GM21447 (cell line): ENCODE data around the gene DNAH3.
"Not testable (repeated sequence)": the region's sequence is repeated elsewhere in the genome, so short reads cannot be mapped to it uniquely, and the experiment has no call there.

Experiments used
- ATAC-seq: cut with Tn5 transposase; IDR thresholded peaks from one replicate; pipeline ENCODE4 v1.9.1; 2021; ENCODE audit not compliant: unreplicated experiment

The DNAH3 gene, protein sequence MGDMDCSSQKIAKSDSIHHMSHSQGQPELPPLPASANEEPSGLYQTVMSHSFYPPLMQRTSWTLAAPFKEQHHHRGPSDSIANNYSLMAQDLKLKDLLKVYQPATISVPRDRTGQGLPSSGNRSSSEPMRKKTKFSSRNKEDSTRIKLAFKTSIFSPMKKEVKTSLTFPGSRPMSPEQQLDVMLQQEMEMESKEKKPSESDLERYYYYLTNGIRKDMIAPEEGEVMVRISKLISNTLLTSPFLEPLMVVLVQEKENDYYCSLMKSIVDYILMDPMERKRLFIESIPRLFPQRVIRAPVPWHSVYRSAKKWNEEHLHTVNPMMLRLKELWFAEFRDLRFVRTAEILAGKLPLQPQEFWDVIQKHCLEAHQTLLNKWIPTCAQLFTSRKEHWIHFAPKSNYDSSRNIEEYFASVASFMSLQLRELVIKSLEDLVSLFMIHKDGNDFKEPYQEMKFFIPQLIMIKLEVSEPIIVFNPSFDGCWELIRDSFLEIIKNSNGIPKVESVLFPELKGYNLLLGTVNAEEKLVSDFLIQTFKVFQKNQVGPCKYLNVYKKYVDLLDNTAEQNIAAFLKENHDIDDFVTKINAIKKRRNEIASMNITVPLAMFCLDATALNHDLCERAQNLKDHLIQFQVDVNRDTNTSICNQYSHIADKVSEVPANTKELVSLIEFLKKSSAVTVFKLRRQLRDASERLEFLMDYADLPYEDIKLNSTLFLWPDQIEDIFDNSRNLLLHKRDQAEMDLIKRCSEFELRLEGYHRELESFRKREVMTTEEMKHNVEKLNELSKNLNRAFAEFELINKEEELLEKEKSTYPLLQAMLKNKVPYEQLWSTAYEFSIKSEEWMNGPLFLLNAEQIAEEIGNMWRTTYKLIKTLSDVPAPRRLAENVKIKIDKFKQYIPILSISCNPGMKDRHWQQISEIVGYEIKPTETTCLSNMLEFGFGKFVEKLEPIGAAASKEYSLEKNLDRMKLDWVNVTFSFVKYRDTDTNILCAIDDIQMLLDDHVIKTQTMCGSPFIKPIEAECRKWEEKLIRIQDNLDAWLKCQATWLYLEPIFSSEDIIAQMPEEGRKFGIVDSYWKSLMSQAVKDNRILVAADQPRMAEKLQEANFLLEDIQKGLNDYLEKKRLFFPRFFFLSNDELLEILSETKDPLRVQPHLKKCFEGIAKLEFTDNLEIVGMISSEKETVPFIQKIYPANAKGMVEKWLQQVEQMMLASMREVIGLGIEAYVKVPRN (N-terminal part only)

DNA sequence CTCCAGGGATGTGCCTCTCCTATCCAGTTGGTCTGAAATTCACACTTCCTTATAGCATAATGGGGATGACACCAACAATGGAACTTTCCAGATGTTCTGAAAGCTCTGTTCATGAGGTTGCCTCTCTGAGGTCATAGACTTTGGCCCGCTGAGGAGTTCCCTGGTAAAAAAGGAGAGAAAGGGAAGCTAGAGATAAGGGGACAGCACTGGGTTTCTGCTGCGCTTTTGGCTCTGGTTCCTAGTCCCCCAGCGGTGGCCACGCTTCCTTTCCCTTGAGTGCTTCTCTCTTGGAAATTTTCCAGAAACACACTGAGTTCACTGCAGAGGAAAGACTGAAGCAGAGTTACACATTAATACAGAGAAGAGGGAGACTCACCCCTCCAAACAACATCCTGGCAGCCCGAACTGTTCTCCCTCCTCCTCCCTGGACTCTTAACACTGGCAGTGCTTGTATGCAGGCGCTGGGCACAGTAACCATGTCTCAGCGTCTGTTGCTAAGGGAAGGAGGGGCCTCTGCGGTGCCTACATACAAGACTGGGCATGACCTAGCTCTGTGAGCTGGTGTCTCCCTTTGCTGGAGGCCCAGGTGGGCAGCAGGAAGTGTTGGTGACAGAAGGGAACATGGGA lies at the start of gene DNAH3:
TSS of gene DNAH3 (minus strand) at position 472 of the 627 bp plus-strand sequence. CDS start 527 bp downstream, outside the sequence.
- ATAC-seq, result no peak

DNA sequence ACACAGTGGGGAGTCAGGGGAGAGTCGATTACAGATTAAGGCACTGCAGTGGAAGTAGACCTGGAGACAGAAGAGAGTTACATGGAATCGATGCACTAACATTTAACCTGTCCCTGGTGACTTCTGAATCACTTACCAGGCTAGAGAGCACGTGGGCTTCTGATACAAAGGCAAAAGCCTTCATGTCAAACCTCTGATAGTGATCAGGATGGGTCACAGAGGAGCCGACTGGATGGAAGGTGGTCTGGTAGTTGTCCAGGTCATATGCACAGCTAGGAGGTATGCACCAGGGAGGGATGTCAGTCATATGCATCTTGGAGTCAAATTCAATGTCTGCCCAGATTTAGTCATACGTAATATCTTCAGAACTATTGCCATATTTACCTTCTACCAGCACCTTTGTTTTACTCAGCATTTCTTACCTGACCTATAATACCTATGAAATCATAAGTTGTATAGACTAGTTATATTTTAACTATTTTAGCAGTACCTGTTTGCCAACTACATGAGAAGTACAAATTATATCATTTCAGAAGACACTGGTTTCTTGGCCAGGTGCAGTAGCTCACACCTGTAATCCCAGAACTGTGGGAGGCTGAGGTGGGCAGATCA lies 49.1 kb upstream of the DNAH3 start:
- no peak for ATAC-seq

DNA sequence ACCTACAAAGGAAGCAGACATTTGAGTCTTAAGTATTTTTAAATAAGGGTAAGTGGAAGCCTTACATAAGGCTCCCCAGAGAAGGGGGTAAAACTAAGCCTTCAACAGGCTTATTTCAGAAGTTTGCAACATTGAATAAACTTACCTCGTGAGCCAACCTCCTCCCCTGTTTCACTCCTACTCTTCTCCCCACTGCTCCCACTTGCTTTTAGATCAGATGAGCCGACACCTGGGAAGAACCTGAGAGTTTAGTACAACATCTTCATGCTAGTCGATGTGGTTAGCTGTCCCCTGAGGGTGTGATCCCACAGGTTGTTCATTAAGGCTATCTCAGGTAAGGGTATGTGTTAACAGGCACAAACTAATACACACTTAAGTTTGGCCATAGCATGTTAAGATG lies 47.0 kb upstream of the DNAH3 start:
- ATAC-seq, result no peak

DNA sequence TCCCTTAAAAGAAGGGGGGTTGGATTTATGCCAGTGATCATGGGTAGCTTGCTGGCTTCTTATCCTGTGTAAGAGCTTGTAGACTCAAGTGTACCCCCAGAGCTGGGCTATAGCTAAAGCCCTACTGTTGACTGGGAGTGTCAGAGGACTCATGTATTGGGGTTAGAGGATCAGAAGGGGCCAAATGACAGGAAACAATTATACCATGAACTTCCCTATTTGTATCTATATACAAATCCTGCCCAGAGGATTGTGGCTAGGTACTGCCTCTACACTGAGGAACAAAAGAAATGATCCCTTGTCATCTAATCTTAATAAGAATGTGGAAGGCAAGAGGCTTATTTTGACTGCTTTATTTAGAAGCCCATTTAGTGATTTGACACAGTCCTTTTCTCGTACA lies 46.5 kb upstream of the DNAH3 start:
- ATAC-seq, result no peak

DNA sequence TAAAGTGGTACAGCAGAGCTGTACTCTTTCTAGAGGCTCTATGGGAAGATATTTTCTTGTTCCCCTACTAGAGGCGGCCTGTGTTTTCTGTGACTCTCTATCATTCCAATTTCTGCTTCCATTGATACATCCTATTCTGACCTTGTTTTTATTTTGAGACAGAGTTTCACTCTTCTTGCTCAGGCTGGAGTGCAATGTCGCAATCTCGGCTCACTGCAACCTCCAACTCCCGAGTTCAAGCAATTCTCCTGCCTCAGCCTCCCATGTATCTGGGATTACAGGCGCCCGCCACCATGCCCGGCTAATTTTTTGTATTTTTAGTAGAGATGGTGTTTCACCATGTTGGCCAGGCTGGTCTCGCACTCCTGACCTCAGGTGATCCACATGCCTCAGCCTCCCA lies 44.7 kb upstream of the DNAH3 start:
- ATAC-seq, result not testable (repeated sequence)

DNA sequence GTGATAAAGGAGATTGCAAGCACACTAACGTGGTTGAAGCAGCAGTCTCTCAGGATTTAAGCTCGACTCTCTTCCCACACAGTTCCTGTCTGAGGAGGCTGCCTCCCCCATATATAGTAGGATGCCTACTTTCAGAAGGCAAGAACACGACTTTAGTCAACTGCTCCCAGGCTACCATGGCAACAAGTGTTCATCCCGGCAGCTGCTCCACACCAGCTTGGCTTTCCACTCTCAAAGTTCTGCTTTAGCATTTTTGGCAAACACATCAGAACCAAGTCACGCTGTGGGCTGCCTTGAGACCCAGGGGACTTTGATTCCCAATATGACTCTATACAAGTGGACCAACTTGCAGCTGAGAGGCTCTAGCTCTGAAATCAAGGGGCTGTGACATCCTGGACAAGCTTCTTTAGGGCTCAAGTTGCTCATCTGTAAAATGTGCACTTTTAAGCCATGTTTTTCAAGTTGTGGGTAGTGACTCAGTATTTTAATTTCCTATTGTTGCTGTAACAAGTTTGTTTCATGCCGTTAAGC lies 44.2 kb upstream of the DNAH3 start:
- no peak for ATAC-seq

DNA sequence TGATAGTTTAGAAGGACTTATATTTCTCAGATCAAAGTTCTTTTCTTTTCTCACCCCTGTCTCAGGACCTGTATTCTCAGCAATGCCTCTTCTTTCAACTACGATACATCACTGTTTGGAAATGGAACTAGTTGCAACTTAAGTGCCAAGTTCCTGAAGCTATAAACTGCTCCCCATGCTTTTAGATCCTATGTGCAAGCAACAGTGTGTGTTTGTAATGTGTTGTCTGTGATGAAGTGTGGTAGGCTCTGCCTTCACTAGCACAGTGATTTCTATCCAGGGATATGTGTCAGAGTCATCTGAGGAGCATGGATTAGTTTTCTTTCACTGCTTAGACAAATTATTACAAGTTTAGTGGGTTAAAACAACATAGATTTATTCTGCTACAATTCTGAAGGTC lies 42.3 kb upstream of the DNAH3 start:
- ATAC-seq, result no peak

DNA sequence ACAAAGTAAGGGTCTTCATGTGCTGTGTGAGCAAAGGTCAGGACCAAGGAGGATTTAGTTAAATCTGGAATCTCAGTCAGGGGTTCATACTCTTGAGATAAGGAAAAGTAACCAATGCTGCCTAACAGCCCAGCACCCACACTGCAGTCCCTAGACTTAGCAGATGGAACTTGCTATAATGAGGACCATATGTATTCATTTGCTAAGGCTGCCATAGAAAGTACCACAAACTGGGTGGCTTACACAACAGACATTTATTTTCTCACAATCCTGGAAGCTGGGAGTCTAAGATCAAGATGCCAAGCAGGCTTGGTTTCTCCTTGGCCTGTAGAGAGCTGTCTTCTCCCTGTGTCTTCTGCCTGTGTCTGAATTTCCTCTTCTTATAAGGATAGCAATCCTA lies 40.0 kb upstream of the DNAH3 start:
- no peak for ATAC-seq

DNA sequence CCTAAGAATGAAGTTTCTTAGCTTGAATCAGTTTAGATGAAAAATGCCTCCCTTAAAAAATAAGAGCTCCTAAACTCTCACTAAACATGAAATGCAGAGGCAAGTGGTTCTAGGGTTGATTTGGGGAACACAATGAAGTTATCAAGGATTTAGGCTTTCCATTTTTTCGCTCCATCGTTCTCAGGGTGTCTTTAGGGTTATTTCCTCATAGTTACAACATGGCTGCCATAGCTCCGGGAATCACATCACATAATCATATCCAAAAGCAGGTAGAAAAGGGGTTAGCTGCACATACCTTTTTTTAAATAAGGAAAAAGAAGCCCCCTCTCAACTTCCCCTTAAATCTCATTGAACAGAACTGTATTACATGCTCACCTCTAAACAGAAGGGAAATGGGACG lies 39.4 kb upstream of the DNAH3 start:
- no peak for ATAC-seq

DNA sequence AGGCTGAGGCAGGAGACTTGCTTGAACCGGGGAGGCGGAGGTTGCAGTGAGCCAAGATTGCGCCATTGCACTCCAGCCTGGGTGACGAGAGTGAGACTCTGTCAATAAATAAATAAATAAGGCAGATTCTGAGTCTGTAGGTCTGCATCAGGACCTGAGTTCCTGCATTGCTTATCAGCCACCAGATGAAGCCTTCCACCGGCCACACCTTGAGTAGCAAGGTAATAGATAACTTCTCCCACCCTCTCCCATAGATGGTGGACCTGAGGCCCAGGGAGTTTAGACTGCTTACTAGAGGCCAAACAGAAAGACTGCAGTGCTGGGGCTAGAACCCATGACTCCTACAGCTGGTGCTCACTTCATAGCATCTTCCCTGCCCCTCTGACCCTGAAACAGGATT lies 38.7 kb upstream of the DNAH3 start:
- no peak for ATAC-seq

DNA sequence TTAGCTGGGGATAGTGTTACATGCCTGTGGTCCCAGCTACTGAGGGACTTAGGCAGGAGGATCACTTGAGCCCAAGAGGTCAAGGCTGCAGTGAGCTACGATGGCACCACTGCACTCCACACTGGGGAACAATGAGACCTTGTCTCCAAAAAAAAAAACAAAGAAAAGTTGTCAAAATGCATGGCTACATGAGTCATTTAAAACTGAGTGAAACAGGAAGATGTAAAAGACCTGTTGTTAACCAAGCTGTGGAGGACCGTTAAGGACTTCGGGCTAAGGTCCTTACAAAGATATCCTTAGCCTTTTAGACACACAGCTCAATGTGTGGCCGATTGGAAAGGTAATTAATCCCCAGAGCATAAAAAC lies 35.7 kb upstream of the DNAH3 start:
- no peak for ATAC-seq

DNA sequence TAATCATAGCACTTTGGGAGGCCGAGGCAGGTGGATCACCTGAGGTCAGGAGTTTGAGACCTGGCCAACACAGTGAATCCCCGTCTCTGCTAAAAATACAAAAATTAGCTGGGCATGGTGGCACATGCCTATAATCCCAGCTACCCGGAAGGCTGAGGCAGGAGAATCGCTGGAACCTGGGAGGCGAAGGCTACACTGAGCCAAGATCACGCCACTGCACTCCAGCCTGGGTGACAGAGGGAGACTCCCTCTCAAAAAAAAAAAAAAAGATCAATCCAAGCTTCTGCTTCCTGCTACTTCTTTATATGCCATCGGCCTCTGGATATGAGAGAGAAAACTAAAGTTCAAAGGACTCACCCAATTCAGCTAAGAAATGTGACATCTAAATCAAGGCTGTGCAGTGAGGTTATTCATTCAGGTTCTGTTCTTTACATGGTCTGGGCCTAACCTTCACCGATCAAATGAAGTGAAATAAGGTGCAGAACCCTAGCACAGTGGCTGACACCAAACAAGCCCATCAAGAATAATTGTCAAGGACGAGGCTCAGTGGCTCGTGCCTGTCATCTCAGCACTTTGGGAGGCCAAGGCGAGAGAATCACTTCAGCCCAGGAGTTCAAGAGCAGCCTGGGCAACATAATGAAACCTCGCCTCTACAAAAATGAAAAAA lies 35.1 kb upstream of the DNAH3 start:
- ATAC-seq, result no peak

DNA sequence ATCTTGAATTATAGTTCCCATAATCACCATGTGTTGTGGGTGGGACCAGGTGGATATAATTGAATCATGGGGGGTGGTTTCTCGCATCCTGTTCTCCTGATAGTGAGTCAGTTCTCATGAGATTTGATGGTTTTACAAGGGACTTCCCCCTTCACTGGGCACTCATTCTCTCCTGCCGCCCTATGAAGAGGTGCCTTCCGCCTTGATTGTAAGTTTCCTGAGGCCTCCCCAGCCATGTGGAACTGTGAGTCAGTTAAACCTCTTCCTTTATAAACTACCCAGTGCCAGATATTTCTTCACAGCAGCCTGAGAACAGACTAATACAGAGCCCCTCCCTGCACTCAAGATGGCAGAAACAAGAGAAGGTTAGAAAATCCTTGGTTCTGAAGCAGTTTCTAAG lies 34.2 kb upstream of the DNAH3 start:
- ATAC-seq, result no peak

DNA sequence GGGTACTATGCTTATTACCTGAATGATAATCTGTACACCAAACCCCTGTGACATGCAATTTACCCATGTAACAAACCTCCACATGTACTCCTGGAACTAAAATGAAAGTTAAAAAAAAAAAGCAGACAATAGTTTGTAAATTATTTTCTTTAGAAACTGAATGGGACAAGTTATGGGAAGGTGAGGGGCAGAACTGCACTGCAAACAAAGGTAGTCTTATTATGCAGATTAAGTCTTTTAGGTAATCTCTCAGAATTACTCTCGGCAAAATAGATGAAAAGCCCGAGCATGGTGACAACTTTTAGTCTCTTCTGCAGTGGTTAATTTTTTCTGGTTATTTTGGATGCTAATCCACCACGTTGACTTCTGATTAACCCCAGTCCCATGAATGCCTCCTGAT lies 33.3 kb upstream of the DNAH3 start:
- no peak for ATAC-seq

DNA sequence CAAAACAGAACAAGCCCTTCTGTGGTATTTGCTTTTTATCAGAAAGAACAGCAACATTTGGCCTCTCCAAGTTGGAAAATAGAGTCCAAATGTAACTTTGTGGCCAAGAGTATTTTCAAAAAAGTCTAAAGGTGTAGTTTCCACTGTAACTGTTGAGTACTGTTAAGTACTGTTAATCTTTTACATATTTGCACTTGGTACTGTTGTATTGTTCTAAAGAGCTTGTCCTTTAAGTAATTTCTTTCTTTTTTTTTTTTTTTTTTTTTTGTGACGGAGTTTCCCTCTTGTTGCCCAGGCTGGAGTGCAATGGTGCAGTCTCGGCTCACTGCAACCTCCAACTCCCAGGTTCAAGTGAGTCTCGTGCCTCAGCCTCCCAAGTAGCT lies 29.3 kb upstream of the DNAH3 start:
- no peak for ATAC-seq

DNA sequence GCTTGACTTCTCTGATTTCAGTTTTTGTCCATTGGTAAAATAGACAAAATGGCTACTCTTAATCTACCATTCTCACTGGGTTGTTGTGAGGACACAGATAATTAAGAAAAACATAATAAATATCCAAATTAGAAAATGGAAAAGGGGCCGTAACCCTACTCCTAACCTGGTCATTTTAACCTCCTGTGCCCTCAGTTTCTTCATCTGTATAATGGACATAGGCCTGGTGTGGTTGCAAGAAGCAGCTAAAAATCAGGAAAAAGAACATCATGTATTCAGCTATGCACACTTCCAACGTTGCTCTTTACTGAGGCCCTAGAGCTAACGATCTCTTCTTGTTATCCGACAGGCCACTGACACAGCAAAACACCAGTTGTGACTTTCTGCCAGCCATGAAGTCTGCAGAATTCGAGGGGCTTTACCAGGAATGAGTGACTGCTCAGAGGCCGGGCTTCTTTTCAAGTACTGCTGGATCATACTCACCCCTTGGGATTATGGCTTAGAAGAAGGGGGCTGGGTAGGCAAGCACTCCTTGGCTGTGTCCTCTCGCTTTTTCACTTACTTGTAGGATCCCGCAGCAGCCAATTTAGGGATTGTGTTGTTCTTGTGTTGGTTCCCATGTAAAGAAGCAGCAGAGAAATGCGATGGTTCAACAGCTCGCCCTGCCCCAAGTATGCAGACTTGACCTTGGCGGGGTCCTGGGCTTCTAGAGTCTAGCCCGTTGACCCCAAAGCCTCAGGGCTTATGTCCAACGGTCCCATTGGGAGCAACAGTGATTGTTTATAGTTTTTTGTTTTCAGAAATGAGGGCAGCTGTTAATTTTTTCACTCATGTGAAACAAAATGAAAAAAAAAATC lies 28.7 kb upstream of the DNAH3 start:
- ATAC-seq, result no peak

DNA sequence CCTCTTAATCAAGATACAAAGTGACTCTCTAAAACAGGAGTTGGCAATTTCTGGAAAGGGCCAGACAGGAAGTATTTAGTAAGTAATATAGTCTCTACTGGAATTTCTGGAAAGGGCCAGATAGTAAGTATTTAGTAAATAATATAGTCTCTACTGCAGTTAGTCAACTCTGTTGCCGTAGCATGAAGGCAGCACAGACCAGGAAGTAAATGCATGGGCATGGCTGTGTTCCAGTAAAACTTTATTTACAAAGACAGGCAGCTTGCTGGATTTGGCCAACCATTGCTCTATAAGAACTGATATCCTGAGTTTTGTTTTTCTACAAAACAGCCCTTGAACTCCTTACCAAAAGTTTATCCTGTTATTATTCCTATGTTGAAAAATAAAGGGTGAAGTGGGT lies 24.8 kb upstream of the DNAH3 start:
- no peak for ATAC-seq

DNA sequence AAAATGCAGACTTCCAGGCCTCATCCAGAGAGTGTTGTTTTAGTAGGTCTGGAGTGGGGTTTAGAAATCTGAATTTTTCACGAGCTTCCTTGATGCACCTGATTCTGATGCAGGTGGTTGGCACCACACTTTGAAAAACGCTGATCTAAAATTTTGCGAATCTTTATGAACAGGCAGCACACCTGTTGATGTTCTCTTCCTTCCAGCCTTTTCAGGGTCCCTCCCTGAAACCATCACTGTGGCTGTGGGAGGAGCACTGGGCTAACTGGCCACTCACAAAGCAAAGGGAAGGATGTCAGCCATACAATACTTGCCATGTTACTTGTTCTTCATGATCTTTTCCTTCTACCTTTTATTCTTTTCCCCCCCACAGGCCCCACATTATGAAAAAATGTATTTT lies 22.0 kb upstream of the DNAH3 start:
- ATAC-seq, result no peak

DNA sequence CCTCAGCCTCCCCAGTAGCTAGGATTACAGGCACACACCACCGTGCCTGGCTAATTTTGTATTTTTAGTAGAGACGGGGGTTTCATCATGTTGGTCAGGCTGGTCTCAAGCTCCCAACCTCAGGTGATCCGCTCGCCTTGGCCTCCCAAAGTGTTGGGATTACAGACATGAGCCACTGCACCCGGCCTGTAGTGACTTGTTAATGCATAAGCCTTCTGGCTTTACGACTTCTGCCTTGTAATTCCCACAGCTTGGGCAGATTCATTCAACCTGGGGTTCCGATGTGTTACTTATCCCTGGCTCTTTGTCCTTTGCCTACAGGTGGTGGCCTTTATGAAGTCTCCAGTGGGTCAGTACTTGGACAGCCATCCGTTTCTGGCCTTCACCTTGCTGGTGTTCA lies 19.5 kb upstream of the DNAH3 start:
- not testable (repeated sequence) for ATAC-seq
